ENCODE results near the gene TBC1D2B. TPM values are rescaled to one million over a fixed set of nuclear protein-coding genes. Genes with fewer than 3 reads are reported as not detected.

TBC1D2B gene
- total and polyA plus RNA-seq, 7 experiments from 2014 or later = 7.4 to 119 (median 76.6) TPM

GRCh38 chr15:78110096-78110495 lies 32.6 kb upstream of the TBC1D2B start:
- H3K36me3 Mint-ChIP-seq = no peaks in the 10 kb centered on the region
- POLR2A ChIA-PET = interaction anchor here (2.3 kb wide), 1 partner anchor 110 kb away, joined by 9 read pairs; no protein-coding TSS in a partner anchor
- no peak overlapping the region for H3K27ac Mint-ChIP-seq

GRCh38 chr15:78109156-78109555 lies 31.6 kb upstream of the TBC1D2B start:
- CTCF ChIA-PET = interaction anchor here (0.6 to 8.0 kb wide), 25 partner anchors 13 to 601 kb away, joined by 3 to 101 read pairs (median 5); no protein-coding TSS in a partner anchor
- H3K9me3 Mint-ChIP-seq = no peaks in the 10 kb centered on the region
- Histone ChIP-seq H3K4me3 (ENCODE audit: low read length) (no peak overlapping the region), H3K4me1 (ENCODE audit: control insufficient read depth in 2 of 2, insufficient read depth in 2 of 2, low read length in 2 of 2) (peaks cover 12 to 26% of the 10 kb centered on the region in 2 donors), H3K9me3 (ENCODE audit: control insufficient read depth in 2 of 3, low read length in 3 of 3) (no peaks in the 10 kb centered on the region), H3K36me3 (ENCODE audit: control insufficient read depth in 2 of 3, insufficient read depth in 3 of 3, low read length in 3 of 3) (no peaks in the 10 kb centered on the region), H3K27ac (ENCODE audit: low read depth, low read length) (no peak overlapping the region), H3K27me3 (ENCODE audit: control insufficient read depth in 2 of 2, insufficient read depth in 2 of 2, low read length in 2 of 2) (no peaks in the 10 kb centered on the region)
- DNase-seq = no peak
- intact Hi-C loops (cut with micrococcal nuclease) = loop anchor here in 1 of 2 donors (2.0 kb wide), 1 partner anchor 74 kb away; no protein-coding TSS in a partner anchor
- no peak for ATAC-seq
- no peak overlapping the region for H3K4me3 Mint-ChIP-seq
- H3K27me3 Mint-ChIP-seq = no peaks in the 10 kb centered on the region
- POLR2A ChIA-PET = interaction anchor here (0.6 to 2.3 kb wide), 2 partner anchors 69 to 109 kb away, joined by 6 to 9 read pairs; no protein-coding TSS in a partner anchor
- peaks cover 18 to 52% (median 22%) of the 10 kb centered on the region in 7 donors for H3K4me1 Mint-ChIP-seq
- peak overlapping the region in 2 of 9 donors; percentile 47 to 69 for H3K27ac Mint-ChIP-seq
- H3K36me3 Mint-ChIP-seq = no peaks in the 10 kb centered on the region

More at GRCh38 chr15:78110096-78110495, 32.6 kb upstream of the TBC1D2B start:
- intact Hi-C loops (cut with micrococcal nuclease) = no loop called here
- no peak for DNase-seq
- H3K4me1 ChIP-seq (ENCODE audit: control insufficient read depth in 2 of 2, insufficient read depth in 2 of 2, low read length in 2 of 2) = peaks cover 6 to 16% of the 10 kb centered on the region in 2 donors
- H3K4me1 Mint-ChIP-seq = peaks cover 9 to 43% (median 14%) of the 10 kb centered on the region in 7 donors
- no peaks in the 10 kb centered on the region for H3K36me3 ChIP-seq (ENCODE audit: control insufficient read depth in 2 of 3, insufficient read depth in 3 of 3, low read length in 3 of 3)
- CTCF ChIA-PET = interaction anchor here (0.6 to 8.0 kb wide), 10 partner anchors 77 to 723 kb away, joined by 3 to 101 read pairs (median 16); no protein-coding TSS in a partner anchor
- H3K27me3 Mint-ChIP-seq = no peaks in the 10 kb centered on the region
- no peak overlapping the region for H3K4me3 ChIP-seq (ENCODE audit: low read length)
- no peak for ATAC-seq
- H3K9me3 Mint-ChIP-seq = no peaks in the 10 kb centered on the region
- H3K27me3 ChIP-seq (ENCODE audit: control insufficient read depth in 2 of 2, insufficient read depth in 2 of 2, low read length in 2 of 2) = no peaks in the 10 kb centered on the region
- H3K4me3 Mint-ChIP-seq = no peak overlapping the region
- H3K27ac ChIP-seq (ENCODE audit: low read depth, low read length) = no peak overlapping the region
- no peaks in the 10 kb centered on the region for H3K9me3 ChIP-seq (ENCODE audit: control insufficient read depth in 2 of 3, low read length in 3 of 3)

GRCh38 chr15:78108300-78109084 lies 31.0 kb upstream of the TBC1D2B start:
- H3K27ac Mint-ChIP-seq = peak overlapping the region in 6 of 9 donors; percentile 14 to 69 (median 52)

GRCh38 chr15:78107471-78107870 lies 30.0 kb upstream of the TBC1D2B start:
- H3K4me1 ChIP-seq (ENCODE audit: control insufficient read depth in 2 of 2, insufficient read depth in 2 of 2, low read length in 2 of 2) = peaks cover 29 to 42% of the 10 kb centered on the region in 2 donors
- H3K27ac Mint-ChIP-seq = peak overlapping the region in 3 of 9 donors; percentile 2 to 31 (median 24)
- no peak for DNase-seq
- no peak overlapping the region for H3K27ac ChIP-seq (ENCODE audit: low read depth, low read length)
- no peaks in the 10 kb centered on the region for H3K27me3 Mint-ChIP-seq
- POLR2A ChIA-PET = interaction anchor here (2.2 kb wide), 1 partner anchor 57 kb away, joined by 6 read pairs; no protein-coding TSS in a partner anchor
- CTCF ChIA-PET = interaction anchor here (0.7 to 8.0 kb wide), 19 partner anchors 30 to 150 kb away, joined by 3 to 101 read pairs (median 6); no protein-coding TSS in a partner anchor
- no peaks in the 10 kb centered on the region for H3K9me3 ChIP-seq (ENCODE audit: control insufficient read depth in 2 of 3, low read length in 3 of 3)
- H3K36me3 Mint-ChIP-seq = no peaks in the 10 kb centered on the region
- no peak for ATAC-seq
- H3K9me3 Mint-ChIP-seq = no peaks in the 10 kb centered on the region
- no peak overlapping the region for H3K4me3 Mint-ChIP-seq
- intact Hi-C loops (cut with micrococcal nuclease) = no loop called here
- no peak overlapping the region for H3K4me3 ChIP-seq (ENCODE audit: low read length)
- no peaks in the 10 kb centered on the region for H3K27me3 ChIP-seq (ENCODE audit: control insufficient read depth in 2 of 2, insufficient read depth in 2 of 2, low read length in 2 of 2)
- peaks cover 29 to 60% (median 35%) of the 10 kb centered on the region in 7 donors for H3K4me1 Mint-ChIP-seq
- no peaks in the 10 kb centered on the region for H3K36me3 ChIP-seq (ENCODE audit: control insufficient read depth in 2 of 3, insufficient read depth in 3 of 3, low read length in 3 of 3)

More at GRCh38 chr15:78108300-78109084, 31.0 kb upstream of the TBC1D2B start:
- no peaks in the 10 kb centered on the region for H3K9me3 Mint-ChIP-seq
- H3K4me3 ChIP-seq (ENCODE audit: low read length) = no peak overlapping the region
- no peak overlapping the region for H3K27ac ChIP-seq (ENCODE audit: low read depth, low read length)
- no peaks in the 10 kb centered on the region for H3K36me3 Mint-ChIP-seq
- H3K27me3 ChIP-seq (ENCODE audit: control insufficient read depth in 2 of 2, insufficient read depth in 2 of 2, low read length in 2 of 2) = no peaks in the 10 kb centered on the region
- POLR2A ChIA-PET = interaction anchor here (1.1 to 2.3 kb wide), 4 partner anchors 58 to 149 kb away, joined by 3 to 9 read pairs (median 6); no protein-coding TSS in a partner anchor
- H3K4me3 Mint-ChIP-seq = peak overlapping the region in 1 of 10 donors; percentile 40
- peak; percentile 73 to 86 (median 82) for DNase-seq
- intact Hi-C loops (cut with micrococcal nuclease) = loop anchor here (1.0 to 2.0 kb wide), 9 partner anchors 31 to 198 kb away; partner anchors contain the start of gene TBC1D2B (in 1 of the 2)
- peak; percentile 91 for ATAC-seq
- CTCF ChIA-PET = interaction anchor here (0.6 to 8.0 kb wide), 35 partner anchors 8 to 601 kb away, joined by 3 to 101 read pairs (median 4); no protein-coding TSS in a partner anchor
- peaks cover 18 to 32% of the 10 kb centered on the region in 2 donors for H3K4me1 ChIP-seq (ENCODE audit: control insufficient read depth in 2 of 2, insufficient read depth in 2 of 2, low read length in 2 of 2)
- H3K27me3 Mint-ChIP-seq = no peaks in the 10 kb centered on the region
- no peaks in the 10 kb centered on the region for H3K36me3 ChIP-seq (ENCODE audit: control insufficient read depth in 2 of 3, insufficient read depth in 3 of 3, low read length in 3 of 3)
- H3K4me1 Mint-ChIP-seq = peaks cover 25 to 57% (median 28%) of the 10 kb centered on the region in 7 donors
- no peaks in the 10 kb centered on the region for H3K9me3 ChIP-seq (ENCODE audit: control insufficient read depth in 2 of 3, low read length in 3 of 3)

GRCh38 chr15:78105476-78106241 lies 28.1 kb upstream of the TBC1D2B start:
- CTCF ChIA-PET = interaction anchor here (0.9 to 4.1 kb wide), 4 partner anchors 32 to 146 kb away, joined by 3 to 32 read pairs (median 11); no protein-coding TSS in a partner anchor

More at GRCh38 chr15:78105476-78106241, 28.1 kb upstream of the TBC1D2B start:
- DNase-seq = no peak
- no peaks in the 10 kb centered on the region for H3K36me3 ChIP-seq (ENCODE audit: control insufficient read depth in 2 of 3, insufficient read depth in 3 of 3, low read length in 3 of 3)
- H3K4me3 ChIP-seq (ENCODE audit: low read length) = no peak overlapping the region
- POLR2A ChIA-PET = interaction anchor here (0.9 kb wide), 1 partner anchor 14 kb away, joined by 4 read pairs; no protein-coding TSS in a partner anchor
- Mint-ChIP-seq H3K4me3 (peak overlapping the region in 2 of 10 donors; percentile 68 to 70), H3K27ac (peak overlapping the region in 8 of 9 donors; percentile 28 to 94 (median 78)), H3K27me3 (no peaks in the 10 kb centered on the region), H3K9me3 (no peaks in the 10 kb centered on the region), H3K4me1 (peaks cover 29 to 74% (median 35%) of the 10 kb centered on the region in 7 donors), H3K36me3 (no peaks in the 10 kb centered on the region)
- no peak overlapping the region for H3K27ac ChIP-seq (ENCODE audit: low read depth, low read length)
- peaks cover 33 to 45% of the 10 kb centered on the region in 2 donors for H3K4me1 ChIP-seq (ENCODE audit: control insufficient read depth in 2 of 2, insufficient read depth in 2 of 2, low read length in 2 of 2)
- H3K9me3 ChIP-seq (ENCODE audit: control insufficient read depth in 2 of 3, low read length in 3 of 3) = no peaks in the 10 kb centered on the region
- intact Hi-C loops (cut with micrococcal nuclease) = no loop called here
- no peak for ATAC-seq
- no peaks in the 10 kb centered on the region for H3K27me3 ChIP-seq (ENCODE audit: control insufficient read depth in 2 of 2, insufficient read depth in 2 of 2, low read length in 2 of 2)

All from naive thymus-derived CD4-positive, alpha-beta T cell (primary cell).